ENCODE measurements around the gene SLIT3. TPM values are rescaled to one million over a fixed set of nuclear protein-coding genes. Genes with fewer than 3 reads are reported as not detected.

SLIT3 gene
- total RNA-seq, 4 donors from 2014 or later: 0.97 to 6.1 (median 3.4) TPM

- no peaks in the 10 kb centered on the region for H3K27me3 ChIP-seq
- no peak for TF ChIP-seq POLR2A (IDR thresholded peaks at IDR 0.05)
- TF ChIP-seq, protein P1, sequence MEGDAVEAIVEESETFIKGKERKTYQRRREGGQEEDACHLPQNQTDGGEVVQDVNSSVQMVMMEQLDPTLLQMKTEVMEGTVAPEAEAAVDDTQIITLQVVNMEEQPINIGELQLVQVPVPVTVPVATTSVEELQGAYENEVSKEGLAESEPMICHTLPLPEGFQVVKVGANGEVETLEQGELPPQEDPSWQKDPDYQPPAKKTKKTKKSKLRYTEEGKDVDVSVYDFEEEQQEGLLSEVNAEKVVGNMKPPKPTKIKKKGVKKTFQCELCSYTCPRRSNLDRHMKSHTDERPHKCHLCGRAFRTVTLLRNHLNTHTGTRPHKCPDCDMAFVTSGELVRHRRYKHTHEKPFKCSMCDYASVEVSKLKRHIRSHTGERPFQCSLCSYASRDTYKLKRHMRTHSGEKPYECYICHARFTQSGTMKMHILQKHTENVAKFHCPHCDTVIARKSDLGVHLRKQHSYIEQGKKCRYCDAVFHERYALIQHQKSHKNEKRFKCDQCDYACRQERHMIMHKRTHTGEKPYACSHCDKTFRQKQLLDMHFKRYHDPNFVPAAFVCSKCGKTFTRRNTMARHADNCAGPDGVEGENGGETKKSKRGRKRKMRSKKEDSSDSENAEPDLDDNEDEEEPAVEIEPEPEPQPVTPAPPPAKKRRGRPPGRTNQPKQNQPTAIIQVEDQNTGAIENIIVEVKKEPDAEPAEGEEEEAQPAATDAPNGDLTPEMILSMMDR (IDR thresholded peaks at IDR 0.05 in 4 of 5, conservative IDR thresholded peaks at IDR 0.05 in 1 of 5): no peak
- no peak overlapping the region for H3K4me3 ChIP-seq
- ATAC-seq (no peak), DNase-seq (no peak)
- in situ Hi-C loops (cut with MboI; ENCODE audit: low sequenced_read_pairs in 4 of 4) (no loop called here), intact Hi-C loops (cut with DNase I; ENCODE audit: low total_unique reads) (no loop called here)
- H3K4me1 ChIP-seq: no peaks in the 10 kb centered on the region
- H3K9me3 ChIP-seq: no peaks in the 10 kb centered on the region
- H3K27ac ChIP-seq: no peak overlapping the region
- no peaks in the 10 kb centered on the region for H3K36me3 ChIP-seq
Observed at GRCh38 chr5:169263591-169263990, 37.3 kb downstream of the SLIT3 start.

DNA sequence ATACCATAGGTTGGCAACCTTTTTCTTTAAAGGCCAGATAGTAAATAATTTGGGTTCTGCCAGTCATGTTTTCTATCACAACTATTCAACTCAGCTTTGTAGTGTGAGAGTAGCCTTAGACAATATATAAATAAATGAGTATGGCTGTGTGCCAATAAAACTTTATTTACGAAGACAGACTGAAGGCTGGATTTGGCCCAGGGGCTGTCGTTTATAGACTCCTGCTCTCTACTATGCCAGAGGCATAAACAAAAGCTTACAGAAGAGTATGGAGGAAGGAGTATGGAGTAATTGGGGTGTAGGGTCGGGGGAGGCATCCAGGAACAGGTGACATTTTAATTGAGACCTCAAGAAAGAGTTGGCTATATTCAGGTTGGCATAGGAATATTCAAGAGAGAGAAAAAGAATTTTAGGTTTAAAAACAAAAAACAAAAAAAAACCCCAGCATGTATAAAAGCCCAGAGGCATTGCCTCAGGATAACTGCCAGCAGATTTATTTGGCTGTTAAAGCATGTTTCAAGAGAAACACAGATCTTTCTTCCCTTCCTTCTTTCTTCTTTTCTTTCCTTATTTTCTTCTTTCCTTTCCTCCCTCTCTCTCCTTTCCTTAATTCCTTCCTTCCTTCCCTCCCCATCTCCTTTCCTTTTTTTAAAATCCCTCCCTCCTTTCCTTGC, 39.9 kb downstream of the SLIT3 start:
- in situ Hi-C loops (cut with MboI; ENCODE audit: low sequenced_read_pairs in 4 of 4): no loop called here
- ATAC-seq: no peak
- H3K36me3 ChIP-seq: no peaks in the 10 kb centered on the region

GRCh38 chr5:169258372-169259000, 42.5 kb downstream of the SLIT3 start:
- Histone ChIP-seq H3K27ac (no peak overlapping the region), H3K4me1 (no peaks in the 10 kb centered on the region), H3K9me3 (no peaks in the 10 kb centered on the region), H3K27me3 (no peaks in the 10 kb centered on the region), H3K4me3 (no peak overlapping the region), H3K36me3 (no peaks in the 10 kb centered on the region)
- in situ Hi-C loops (cut with MboI; ENCODE audit: low sequenced_read_pairs in 4 of 4) (no loop called here), intact Hi-C loops (cut with DNase I; ENCODE audit: low total_unique reads) (no loop called here)
- ATAC-seq (no peak), DNase-seq (no peak)
- no peak for TF ChIP-seq POLR2A (IDR thresholded peaks at IDR 0.05)
- TF ChIP-seq, protein P1 (IDR thresholded peaks at IDR 0.05 in 4 of 5, conservative IDR thresholded peaks at IDR 0.05 in 1 of 5): no peak

More for the DNA sequence above, 39.9 kb downstream of the SLIT3 start:
- intact Hi-C loops (cut with DNase I; ENCODE audit: low total_unique reads): no loop called here
- TF ChIP-seq, protein P1 (IDR thresholded peaks at IDR 0.05 in 4 of 5, conservative IDR thresholded peaks at IDR 0.05 in 1 of 5): no peak
- TF ChIP-seq POLR2A (IDR thresholded peaks at IDR 0.05): no peak
- H3K4me3 ChIP-seq: no peak overlapping the region
- no peak overlapping the region for H3K27ac ChIP-seq
- H3K4me1 ChIP-seq: no peaks in the 10 kb centered on the region
- DNase-seq: no peak
- H3K27me3 ChIP-seq: no peaks in the 10 kb centered on the region
- no peaks in the 10 kb centered on the region for H3K9me3 ChIP-seq

DNA sequence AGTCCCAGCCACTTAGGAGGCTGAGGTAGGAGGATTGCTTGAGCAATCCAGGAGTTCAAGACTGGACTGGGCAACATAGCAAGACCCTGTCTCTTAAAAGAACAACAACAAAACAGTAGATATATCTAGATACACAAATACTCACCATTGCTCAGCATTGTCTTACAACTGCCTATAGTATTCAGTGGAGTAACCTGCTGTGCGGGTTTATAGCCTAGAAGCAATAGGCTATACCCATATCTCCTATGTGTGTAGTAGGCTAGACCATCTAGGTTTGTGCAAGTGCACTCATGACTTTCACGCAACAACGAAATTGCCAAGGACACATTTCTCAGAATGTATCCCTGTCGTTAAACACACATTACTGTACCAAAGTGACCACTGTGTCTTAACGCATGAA, 44.7 kb downstream of the SLIT3 start:
- intact Hi-C loops (cut with DNase I; ENCODE audit: low total_unique reads): no loop called here

More for the DNA sequence above, 44.7 kb downstream of the SLIT3 start:
- ATAC-seq (no peak), DNase-seq (no peak)
- in situ Hi-C loops (cut with MboI; ENCODE audit: low sequenced_read_pairs in 4 of 4): no loop called here
- H3K4me1 ChIP-seq: no peaks in the 10 kb centered on the region
- no peaks in the 10 kb centered on the region for H3K9me3 ChIP-seq
- no peak overlapping the region for H3K27ac ChIP-seq
- no peaks in the 10 kb centered on the region for H3K36me3 ChIP-seq
- no peak for TF ChIP-seq POLR2A (IDR thresholded peaks at IDR 0.05)
- TF ChIP-seq, protein P1 (IDR thresholded peaks at IDR 0.05 in 4 of 5, conservative IDR thresholded peaks at IDR 0.05 in 1 of 5): no peak
- H3K4me3 ChIP-seq: no peak overlapping the region
- H3K27me3 ChIP-seq: no peaks in the 10 kb centered on the region

Measured in gastrocnemius medialis (tissue), 4 donors.